Measurements from ENCODE around the gene UBTD1. TPM values are rescaled to one million over a fixed set of nuclear protein-coding genes. Genes with fewer than 3 reads are reported as not detected.
"Not testable (repeated sequence)": the region's sequence is repeated elsewhere in the genome, so short reads cannot be mapped to it uniquely, and the experiment has no call there.

The UBTD1 gene
- total RNA-seq, 2 donors from 2014 or later = 3.3 to 5.6 TPM

- no peaks in the 10 kb centered on the region for H3K36me3 Mint-ChIP-seq
- H3K9me3 Mint-ChIP-seq = no peaks in the 10 kb centered on the region
- no peak overlapping the region for H3K4me3 Mint-ChIP-seq
- no peak for ATAC-seq
- H3K27me3 Mint-ChIP-seq = peaks cover 2 to 15% of the 10 kb centered on the region in 2 donors
- H3K27ac Mint-ChIP-seq = no peak overlapping the region
- peak; percentile 26 for DNase-seq (ENCODE audit: low spot score)
- no peaks in the 10 kb centered on the region for H3K4me1 Mint-ChIP-seq (ENCODE audit: low read depth in 2 of 2)
Measured at GRCh38 chr10:97525683-97526110, 27.0 kb downstream of the UBTD1 start.

- not testable (repeated sequence) for H3K4me1 Mint-ChIP-seq (ENCODE audit: low read depth in 2 of 2); H3K36me3 Mint-ChIP-seq; H3K9me3 Mint-ChIP-seq; DNase-seq (ENCODE audit: low spot score); H3K4me3 Mint-ChIP-seq; H3K27ac Mint-ChIP-seq; ATAC-seq; H3K27me3 Mint-ChIP-seq
Measured at GRCh38 chr10:97528876-97529275, 30.2 kb downstream of the UBTD1 start.

- no peaks in the 10 kb centered on the region for H3K4me1 Mint-ChIP-seq (ENCODE audit: low read depth in 2 of 2)
- no peak overlapping the region for H3K27ac Mint-ChIP-seq
- no peaks in the 10 kb centered on the region for H3K27me3 Mint-ChIP-seq
- DNase-seq (ENCODE audit: low spot score) = no peak
- H3K4me3 Mint-ChIP-seq = no peak overlapping the region
- no peaks in the 10 kb centered on the region for H3K9me3 Mint-ChIP-seq
- peak; percentile 6 to 15 for ATAC-seq
- H3K36me3 Mint-ChIP-seq = no peaks in the 10 kb centered on the region
Measured at GRCh38 chr10:97529685-97530465, 31.2 kb downstream of the UBTD1 start.

- H3K4me3 Mint-ChIP-seq = no peak overlapping the region
- H3K9me3 Mint-ChIP-seq = no peaks in the 10 kb centered on the region
Measured at GRCh38 chr10:97531401-97531986, 32.8 kb downstream of the UBTD1 start.

GRCh38 chr10:97532935-97533671 is 34.4 kb downstream of the UBTD1 start:
- no peak for ATAC-seq

More at GRCh38 chr10:97531401-97531986, 32.8 kb downstream of the UBTD1 start:
- Mint-ChIP-seq H3K4me1 (ENCODE audit: low read depth in 2 of 2) (no peaks in the 10 kb centered on the region), H3K36me3 (no peaks in the 10 kb centered on the region), H3K27me3 (no peaks in the 10 kb centered on the region), H3K27ac (no peak overlapping the region)
- no peak for DNase-seq (ENCODE audit: low spot score)
- ATAC-seq = no peak

GRCh38 chr10:97533888-97534287 is 35.2 kb downstream of the UBTD1 start:
- H3K4me1 Mint-ChIP-seq (ENCODE audit: low read depth in 2 of 2) = no peaks in the 10 kb centered on the region
- ATAC-seq = no peak
- H3K27ac Mint-ChIP-seq = no peak overlapping the region
- no peaks in the 10 kb centered on the region for H3K36me3 Mint-ChIP-seq
- no peak overlapping the region for H3K4me3 Mint-ChIP-seq
- H3K27me3 Mint-ChIP-seq = no peaks in the 10 kb centered on the region
- H3K9me3 Mint-ChIP-seq = no peaks in the 10 kb centered on the region
- no peak for DNase-seq (ENCODE audit: low spot score)

More at GRCh38 chr10:97532935-97533671, 34.4 kb downstream of the UBTD1 start:
- H3K9me3 Mint-ChIP-seq = no peaks in the 10 kb centered on the region
- no peaks in the 10 kb centered on the region for H3K27me3 Mint-ChIP-seq
- H3K4me3 Mint-ChIP-seq = no peak overlapping the region
- no peak for DNase-seq (ENCODE audit: low spot score)
- no peak overlapping the region for H3K27ac Mint-ChIP-seq
- no peaks in the 10 kb centered on the region for H3K4me1 Mint-ChIP-seq (ENCODE audit: low read depth in 2 of 2)
- H3K36me3 Mint-ChIP-seq = no peaks in the 10 kb centered on the region

GRCh38 chr10:97534746-97535367 is 36.1 kb downstream of the UBTD1 start:
- Mint-ChIP-seq H3K9me3 (no peaks in the 10 kb centered on the region), H3K36me3 (no peaks in the 10 kb centered on the region), H3K4me1 (ENCODE audit: low read depth in 2 of 2) (no peaks in the 10 kb centered on the region), H3K4me3 (no peak overlapping the region), H3K27me3 (no peaks in the 10 kb centered on the region), H3K27ac (no peak overlapping the region)
- ATAC-seq (peak in 1 of 2 donors; percentile 56), DNase-seq (ENCODE audit: low spot score) (no peak)

- H3K9me3 Mint-ChIP-seq = no peaks in the 10 kb centered on the region
- H3K36me3 Mint-ChIP-seq = no peaks in the 10 kb centered on the region
- H3K4me1 Mint-ChIP-seq (ENCODE audit: low read depth in 2 of 2) = peaks cover 3 to 4% of the 10 kb centered on the region in 2 donors
- DNase-seq (ENCODE audit: low spot score) (no peak), ATAC-seq (peak in 1 of 2 donors; percentile 49)
- no peaks in the 10 kb centered on the region for H3K27me3 Mint-ChIP-seq
- H3K27ac Mint-ChIP-seq = no peak overlapping the region
- no peak overlapping the region for H3K4me3 Mint-ChIP-seq
Measured at GRCh38 chr10:97537186-97537869, 38.6 kb downstream of the UBTD1 start.

- Mint-ChIP-seq H3K4me3 (no peak overlapping the region), H3K27ac (no peak overlapping the region), H3K36me3 (no peaks in the 10 kb centered on the region), H3K9me3 (no peaks in the 10 kb centered on the region), H3K4me1 (ENCODE audit: low read depth in 2 of 2) (peaks cover 12 to 14% of the 10 kb centered on the region in 2 donors), H3K27me3 (peaks cover 0 to 2% of the 10 kb centered on the region in 2 donors)
- ATAC-seq (no peak), DNase-seq (ENCODE audit: low spot score) (no peak)
Measured at GRCh38 chr10:97538411-97538810, 39.7 kb downstream of the UBTD1 start.

GRCh38 chr10:97538839-97539238 is 40.1 kb downstream of the UBTD1 start:
- no peak overlapping the region for H3K4me3 Mint-ChIP-seq
- no peak for ATAC-seq
- peaks cover 0 to 2% of the 10 kb centered on the region in 2 donors for H3K27me3 Mint-ChIP-seq
- no peak overlapping the region for H3K27ac Mint-ChIP-seq
- H3K9me3 Mint-ChIP-seq = no peaks in the 10 kb centered on the region
- H3K36me3 Mint-ChIP-seq = no peaks in the 10 kb centered on the region
- peaks cover 16% of the 10 kb centered on the region in 2 donors for H3K4me1 Mint-ChIP-seq (ENCODE audit: low read depth in 2 of 2)
- no peak for DNase-seq (ENCODE audit: low spot score)

GRCh38 chr10:97539523-97540200 is 40.9 kb downstream of the UBTD1 start:
- H3K36me3 Mint-ChIP-seq = no peaks in the 10 kb centered on the region
- H3K27me3 Mint-ChIP-seq = peaks cover 0 to 2% of the 10 kb centered on the region in 2 donors
- H3K4me1 Mint-ChIP-seq (ENCODE audit: low read depth in 2 of 2) = peaks cover 16% of the 10 kb centered on the region in 2 donors
- peak overlapping the region in 1 of 2 donors; percentile 33 for H3K27ac Mint-ChIP-seq
- H3K9me3 Mint-ChIP-seq = no peaks in the 10 kb centered on the region
- ATAC-seq = no peak
- H3K4me3 Mint-ChIP-seq = no peak overlapping the region
- DNase-seq (ENCODE audit: low spot score) = no peak

- H3K36me3 Mint-ChIP-seq = no peaks in the 10 kb centered on the region
- no peak for ATAC-seq
Measured at GRCh38 chr10:97540669-97541500, 42.2 kb downstream of the UBTD1 start.

More at GRCh38 chr10:97540669-97541500, 42.2 kb downstream of the UBTD1 start:
- Mint-ChIP-seq H3K27me3 (peaks cover 0 to 2% of the 10 kb centered on the region in 2 donors), H3K4me3 (no peak overlapping the region), H3K4me1 (ENCODE audit: low read depth in 2 of 2) (peaks cover 16% of the 10 kb centered on the region in 2 donors), H3K9me3 (no peaks in the 10 kb centered on the region), H3K27ac (no peak overlapping the region)
- DNase-seq (ENCODE audit: low spot score) = no peak
